ENCODE results near the gene ATP8A2. TPM values are rescaled to one million over a fixed set of nuclear protein-coding genes. Genes with fewer than 3 reads are reported as not detected.

The ATP8A2 gene
- total RNA-seq, 4 donors from 2014 or later: 0.16 to 0.54 (median 0.26) TPM

GRCh38 chr13:26012995-26013394 lies 641.2 kb downstream of the ATP8A2 start:
- WGBS, 2 donors (ENCODE audit: low coverage in 1 of 2): no CpG with 5 or more reads among the region's 9 CpGs
- H3K9me3 ChIP-seq: no peaks in the 10 kb centered on the region
- peaks cover 0 to 6% (median 0%) of the 10 kb centered on the region in 3 donors for H3K4me1 ChIP-seq
- H3K36me3 ChIP-seq: no peaks in the 10 kb centered on the region
- TF ChIP-seq CTCF (IDR thresholded peaks at IDR 0.05) (no peak), POLR2A (IDR thresholded peaks at IDR 0.05) (no peak), EP300 (IDR thresholded peaks at IDR 0.05) (no peak), POLR2AphosphoS5 (IDR thresholded peaks at IDR 0.05) (no peak)
- peaks cover 29% of the 10 kb centered on the region for H3K27me3 ChIP-seq
- H3K27ac ChIP-seq: no peak overlapping the region
- peak overlapping the region in 1 of 2 donors; percentile 39 for H3K4me3 ChIP-seq
- no peak for ATAC-seq

- no peak for ATAC-seq
- peaks cover 35% of the 10 kb centered on the region for H3K27me3 ChIP-seq
- H3K9me3 ChIP-seq: no peaks in the 10 kb centered on the region
- 61 to 71% methylated on average over 6 to 9 of the region's 10 CpGs for WGBS, 2 donors (ENCODE audit: low coverage in 1 of 2)
- H3K27ac ChIP-seq: no peak overlapping the region
- H3K4me3 ChIP-seq: no peak overlapping the region
- no peaks in the 10 kb centered on the region for H3K36me3 ChIP-seq
- peaks cover 0 to 6% (median 0%) of the 10 kb centered on the region in 3 donors for H3K4me1 ChIP-seq
- TF ChIP-seq CTCF (IDR thresholded peaks at IDR 0.05): no peak
- no peak for TF ChIP-seq POLR2A (IDR thresholded peaks at IDR 0.05)
- TF ChIP-seq EP300 (IDR thresholded peaks at IDR 0.05): no peak
- no peak for TF ChIP-seq POLR2AphosphoS5 (IDR thresholded peaks at IDR 0.05)
Observed at GRCh38 chr13:26015271-26016125, 643.7 kb downstream of the ATP8A2 start.

- Histone ChIP-seq H3K27ac (no peak overlapping the region), H3K36me3 (no peaks in the 10 kb centered on the region), H3K27me3 (peaks cover 35% of the 10 kb centered on the region), H3K9me3 (no peaks in the 10 kb centered on the region), H3K4me1 (peaks cover 0 to 6% (median 0%) of the 10 kb centered on the region in 3 donors), H3K4me3 (no peak overlapping the region)
- ATAC-seq: no peak
- 87 to 100% methylated on average over 3 of the region's 6 CpGs for WGBS, 2 donors (ENCODE audit: low coverage in 1 of 2)
- TF ChIP-seq CTCF (IDR thresholded peaks at IDR 0.05): no peak
- TF ChIP-seq EP300 (IDR thresholded peaks at IDR 0.05): no peak
- TF ChIP-seq POLR2A (IDR thresholded peaks at IDR 0.05): no peak
- no peak for TF ChIP-seq POLR2AphosphoS5 (IDR thresholded peaks at IDR 0.05)
Observed at GRCh38 chr13:26016189-26016588, 644.4 kb downstream of the ATP8A2 start.

GRCh38 chr13:26017196-26017921 lies 645.6 kb downstream of the ATP8A2 start:
- ATAC-seq: no peak
- Histone ChIP-seq H3K4me1 (peaks cover 0 to 3% (median 0%) of the 10 kb centered on the region in 3 donors), H3K4me3 (no peak overlapping the region), H3K27ac (no peak overlapping the region), H3K36me3 (no peaks in the 10 kb centered on the region), H3K27me3 (peaks cover 24% of the 10 kb centered on the region), H3K9me3 (no peaks in the 10 kb centered on the region)
- TF ChIP-seq POLR2AphosphoS5 (IDR thresholded peaks at IDR 0.05): no peak
- TF ChIP-seq CTCF (IDR thresholded peaks at IDR 0.05): no peak
- TF ChIP-seq POLR2A (IDR thresholded peaks at IDR 0.05): no peak
- TF ChIP-seq EP300 (IDR thresholded peaks at IDR 0.05): no peak
- WGBS, 2 donors (ENCODE audit: low coverage in 1 of 2): 66 to 72% methylated on average over 3 to 5 of the region's 9 CpGs
